Cortex of kidney (tissue), 1 donor: ENCODE measurements around the gene LY86.
"Not testable (repeated sequence)": the region's sequence is repeated elsewhere in the genome, so short reads cannot be mapped to it uniquely, and the experiment has no call there.

Experiments used
- DNase-seq: peaks from one replicate; lab custom pipeline; 2025; lab: John Stamatoyannopoulos, UW

LY86 gene

DNA sequence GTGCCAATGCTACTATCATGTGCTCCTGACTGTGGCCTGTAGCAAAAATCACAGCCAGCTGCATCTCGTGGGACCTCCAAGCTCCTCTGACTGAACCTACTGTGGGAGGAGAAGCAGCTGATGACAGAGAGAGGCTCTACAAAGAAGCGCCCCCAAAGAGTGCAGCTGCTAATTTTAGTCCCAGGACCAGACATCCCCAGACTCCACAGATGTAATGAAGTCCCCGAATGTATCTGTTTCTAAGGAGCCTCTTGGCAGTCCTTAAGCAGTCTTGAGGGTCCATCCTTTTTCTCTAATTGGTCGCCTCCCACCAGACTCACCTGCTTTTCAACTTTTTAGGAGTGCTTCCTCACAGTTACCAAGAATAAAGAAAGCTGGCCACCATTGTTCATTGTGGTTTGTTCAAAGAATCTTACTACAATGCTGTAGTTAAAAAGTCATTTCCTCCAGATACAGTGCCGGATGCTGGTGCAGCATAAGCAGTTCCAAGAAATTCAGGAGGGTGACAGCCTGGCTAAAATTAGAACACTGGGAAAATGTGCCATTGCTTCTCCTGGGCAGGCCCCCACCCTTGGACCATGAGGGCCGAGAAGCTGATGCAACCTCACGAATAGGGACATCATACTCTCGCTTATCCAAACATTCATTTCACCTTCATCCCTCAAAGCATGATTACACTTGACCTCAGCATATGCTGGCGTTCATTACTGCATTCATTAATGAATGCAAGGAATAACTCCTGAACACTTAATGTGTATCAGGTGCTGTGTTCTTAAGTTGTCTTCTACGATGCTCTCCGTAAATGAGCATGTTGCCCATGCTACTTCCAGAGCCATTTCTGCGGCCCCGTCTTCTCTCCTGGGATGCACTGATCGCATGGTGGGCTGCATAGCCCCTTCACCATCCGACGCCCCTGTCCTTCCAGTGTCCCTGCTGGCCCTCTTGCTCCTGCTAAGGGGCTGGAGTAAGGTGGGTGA is 66.4 kb downstream of the LY86 start:
- no peak for DNase-seq

DNA sequence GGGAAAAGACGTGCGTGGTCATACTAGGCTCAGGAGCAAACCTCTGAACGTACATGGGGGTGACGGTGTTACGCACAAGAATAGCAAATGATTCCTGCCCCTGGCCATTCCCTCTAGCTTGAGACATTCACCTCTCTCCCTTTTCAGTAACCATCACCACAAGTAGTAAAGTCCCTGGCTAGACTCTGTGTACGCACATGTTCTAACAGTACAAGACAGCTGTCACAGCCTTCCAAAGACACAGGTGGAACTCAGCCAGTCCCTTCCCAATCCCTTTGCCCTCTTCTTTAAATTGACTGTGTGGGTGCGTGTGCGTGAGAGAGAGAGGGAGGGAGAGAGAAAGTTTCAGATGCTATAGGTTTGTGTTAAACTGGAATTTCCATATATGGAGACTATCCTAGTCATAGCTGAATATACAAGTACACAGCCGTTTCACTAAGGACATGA is 67.3 kb downstream of the LY86 start:
- DNase-seq = no peak

DNA sequence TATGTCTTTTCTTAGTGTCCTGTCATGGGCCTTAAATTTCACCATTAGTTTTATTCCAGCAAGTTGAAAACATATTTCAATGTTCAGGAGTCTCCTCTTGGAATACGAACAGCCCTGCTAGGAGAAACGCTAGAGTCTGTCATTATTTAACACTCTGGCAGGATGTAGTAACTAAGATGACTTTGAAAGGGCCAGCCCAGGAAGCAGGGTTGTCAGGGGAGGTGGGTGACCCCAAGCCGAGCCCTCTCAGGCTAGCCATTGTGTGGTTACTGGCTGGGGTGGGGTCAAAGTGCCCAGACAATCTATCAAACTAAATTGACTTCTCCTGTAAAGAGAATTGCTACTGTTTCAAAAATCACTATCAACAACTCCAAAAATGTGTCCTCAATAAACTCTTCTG is 67.8 kb downstream of the LY86 start:
- DNase-seq = no peak

DNA sequence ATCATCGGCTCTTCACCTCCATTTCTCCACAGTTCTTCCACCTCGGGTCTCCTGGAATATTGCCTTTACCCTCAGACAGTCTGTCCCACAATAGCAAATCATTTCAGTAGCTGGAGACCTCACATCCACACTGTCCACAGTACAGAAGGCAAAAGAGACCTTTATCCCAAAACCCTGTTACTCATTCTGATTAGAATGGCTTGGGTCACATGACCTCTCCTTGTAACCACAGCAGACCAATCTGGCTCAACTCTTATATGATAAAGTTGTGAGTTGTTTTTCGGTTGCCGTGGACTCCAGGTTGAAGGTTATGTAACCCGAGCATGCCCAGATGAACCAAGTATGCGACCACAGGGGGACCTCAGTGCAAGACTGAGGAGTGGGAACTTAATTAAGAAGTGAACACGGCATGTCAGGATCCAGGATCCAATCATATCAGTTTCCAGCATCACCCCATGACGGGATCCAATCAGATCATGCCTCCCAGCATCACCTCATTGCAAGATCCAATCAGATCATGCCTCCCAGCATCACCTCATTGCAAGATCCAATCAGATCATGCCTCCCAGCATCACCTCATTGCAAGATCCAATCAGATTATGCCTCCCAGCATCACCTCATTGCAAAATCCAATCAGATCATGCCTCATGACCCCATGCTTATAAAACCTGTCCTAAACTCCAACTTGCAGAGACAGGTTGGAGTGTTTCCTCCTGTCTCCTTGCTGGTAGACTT is 68.7 kb downstream of the LY86 start:
- no peak for DNase-seq

DNA sequence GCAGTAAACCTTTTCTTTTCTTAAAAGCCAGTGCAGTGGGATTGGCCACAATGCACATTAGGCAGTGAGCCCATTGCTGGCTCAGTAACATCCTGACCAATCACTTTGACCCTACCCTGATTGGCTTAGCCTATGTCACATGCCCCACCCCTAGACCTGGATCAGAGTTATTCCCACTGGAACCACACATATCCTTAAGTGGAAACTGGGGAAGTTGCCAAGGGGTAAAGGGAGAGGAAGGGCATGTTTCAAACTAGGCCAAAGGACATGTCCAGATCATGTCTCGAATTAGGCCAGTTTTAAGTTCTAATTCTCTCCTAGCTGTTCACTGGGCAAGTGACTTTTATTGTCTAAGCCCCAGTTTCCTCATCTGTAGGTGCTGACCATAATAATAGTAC is 69.3 kb downstream of the LY86 start:
- no peak for DNase-seq

DNA sequence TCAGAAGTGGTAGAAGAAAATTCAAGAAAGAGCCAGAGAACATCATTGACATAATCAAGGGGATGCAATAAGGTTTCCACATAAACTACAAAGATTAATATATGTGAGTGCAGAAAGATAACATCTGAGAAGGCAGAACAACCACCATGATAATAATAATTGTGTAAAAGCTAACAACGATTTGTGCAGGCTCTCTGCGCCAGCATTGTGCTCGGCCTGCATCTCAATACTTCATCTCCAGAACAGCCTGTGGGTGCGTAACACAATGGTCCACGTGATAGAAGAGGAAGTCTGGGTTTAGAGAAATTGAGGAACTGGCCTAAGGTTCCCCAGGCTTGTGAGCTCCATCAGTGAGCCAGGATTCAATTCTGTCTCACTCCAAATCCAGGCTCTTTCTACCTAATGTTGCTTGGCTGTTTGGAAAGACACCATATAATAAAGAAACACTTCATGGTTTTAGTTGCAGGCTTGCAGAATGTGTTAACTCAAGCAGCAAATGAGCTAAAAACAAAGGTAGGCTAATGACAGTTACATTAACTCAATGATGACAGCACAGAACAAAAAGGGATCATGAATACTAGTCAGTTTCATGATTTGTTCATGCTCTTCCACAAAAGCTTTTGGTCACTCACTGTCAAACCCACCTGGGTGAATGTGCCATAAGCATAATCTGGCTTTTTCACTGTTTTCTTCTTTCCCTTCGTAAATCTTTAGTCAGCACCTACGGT is 71.2 kb downstream of the LY86 start:
- no peak for DNase-seq

DNA sequence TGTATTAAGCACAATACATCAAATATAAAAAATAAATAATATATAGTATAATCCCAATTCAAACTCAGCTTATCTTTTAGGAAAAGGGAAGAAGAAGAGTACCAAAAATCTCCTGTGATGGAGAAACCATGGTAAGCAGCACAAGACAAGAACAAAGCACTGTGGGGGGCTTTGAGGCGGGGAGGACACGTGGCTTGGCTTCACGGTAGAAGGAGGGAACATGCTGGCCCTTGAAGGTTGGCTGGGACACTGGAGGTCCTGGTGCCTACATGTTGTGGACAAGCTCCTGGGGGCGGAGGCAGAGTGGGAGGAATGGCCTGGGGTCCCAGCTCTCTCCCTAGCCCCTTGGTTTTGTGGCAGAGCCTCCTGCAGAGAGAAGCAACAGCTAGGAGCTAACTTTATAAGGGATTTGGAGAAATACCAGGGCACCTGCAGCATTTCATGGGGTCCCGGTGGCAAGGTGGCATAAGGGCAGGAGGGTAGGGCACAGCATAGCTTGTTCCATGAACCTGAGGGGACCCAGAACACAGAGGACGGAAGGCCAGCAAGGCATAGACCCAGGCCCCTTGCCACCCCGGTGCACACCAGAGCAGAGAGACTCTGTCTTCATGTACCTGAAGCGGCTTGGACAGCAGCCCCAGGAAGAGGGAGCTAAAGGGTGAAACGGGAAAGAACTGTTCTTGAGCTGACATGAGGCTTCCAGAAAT is 72.0 kb downstream of the LY86 start:
- DNase-seq = no peak

DNA sequence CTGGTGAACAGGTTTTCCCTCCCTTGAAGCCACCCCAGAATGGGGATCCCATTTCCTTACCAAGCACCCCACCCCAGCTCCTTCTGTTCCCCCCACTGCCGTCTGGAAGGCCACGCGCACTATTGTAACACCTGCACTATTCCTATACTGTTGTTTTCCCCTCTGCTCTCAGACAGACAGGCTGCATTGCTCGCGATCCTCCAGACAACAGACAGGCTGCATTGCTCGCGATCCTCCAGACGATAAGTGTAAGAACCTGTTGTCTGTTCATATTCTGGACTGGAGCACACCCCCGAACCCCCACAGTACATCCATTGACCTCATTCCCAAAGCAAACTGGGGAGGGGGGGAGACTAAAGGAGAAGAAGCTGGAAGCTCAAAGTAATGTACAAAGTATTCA is 72.7 kb downstream of the LY86 start:
- DNase-seq = no peak

DNA sequence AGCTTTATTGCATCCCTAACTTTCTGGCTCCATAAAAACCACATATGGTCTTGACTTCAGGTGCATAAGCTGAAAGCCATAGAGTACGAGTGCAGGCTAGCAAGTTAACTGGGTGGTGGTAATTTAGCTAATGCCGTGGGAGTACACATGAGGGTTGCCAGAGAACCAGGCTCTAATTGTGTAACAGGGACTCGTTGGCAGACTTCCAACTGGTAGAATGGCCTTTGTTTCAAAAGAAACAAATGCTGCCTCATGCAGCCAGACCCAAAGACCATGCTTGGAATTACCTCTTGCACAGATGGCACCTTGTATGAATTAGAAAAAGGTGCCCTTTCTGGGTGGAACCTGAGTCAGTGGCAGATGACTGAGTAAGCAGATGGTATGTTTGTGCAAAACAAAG is 73.2 kb downstream of the LY86 start:
- no peak for DNase-seq

DNA sequence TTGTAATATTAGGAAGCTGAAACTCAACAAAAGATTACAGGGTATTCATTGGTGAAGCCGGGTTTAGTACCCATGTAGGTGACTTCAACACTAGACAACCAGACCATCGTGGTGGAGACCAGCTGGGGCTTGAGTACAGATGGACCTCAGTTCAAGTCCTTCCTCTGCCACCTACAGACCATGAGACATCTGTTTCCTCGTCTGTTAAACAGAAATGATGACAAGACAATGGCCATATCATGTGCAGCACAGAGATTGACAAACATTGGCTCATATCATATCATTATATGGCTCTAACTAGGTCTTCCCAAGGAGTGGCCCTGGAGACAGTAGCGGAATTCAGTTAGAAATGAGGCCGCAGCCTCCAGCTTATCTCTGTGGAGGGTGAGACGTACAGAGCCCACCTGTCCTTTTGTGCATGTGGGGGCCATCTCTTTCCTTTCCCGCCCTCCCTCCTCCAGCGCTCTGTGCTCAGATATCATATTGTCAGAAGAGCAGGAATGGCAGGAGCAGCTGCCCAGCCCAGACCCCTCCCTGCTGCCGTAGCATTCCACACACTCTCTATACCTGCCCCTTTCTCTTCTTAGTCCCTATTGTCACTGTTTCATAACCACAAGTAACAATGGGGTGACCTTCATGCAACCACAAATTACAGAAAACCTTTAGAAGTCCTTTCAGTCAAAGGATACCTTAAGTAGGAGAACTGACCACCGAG is 75.1 kb downstream of the LY86 start:
- no peak for DNase-seq

DNA sequence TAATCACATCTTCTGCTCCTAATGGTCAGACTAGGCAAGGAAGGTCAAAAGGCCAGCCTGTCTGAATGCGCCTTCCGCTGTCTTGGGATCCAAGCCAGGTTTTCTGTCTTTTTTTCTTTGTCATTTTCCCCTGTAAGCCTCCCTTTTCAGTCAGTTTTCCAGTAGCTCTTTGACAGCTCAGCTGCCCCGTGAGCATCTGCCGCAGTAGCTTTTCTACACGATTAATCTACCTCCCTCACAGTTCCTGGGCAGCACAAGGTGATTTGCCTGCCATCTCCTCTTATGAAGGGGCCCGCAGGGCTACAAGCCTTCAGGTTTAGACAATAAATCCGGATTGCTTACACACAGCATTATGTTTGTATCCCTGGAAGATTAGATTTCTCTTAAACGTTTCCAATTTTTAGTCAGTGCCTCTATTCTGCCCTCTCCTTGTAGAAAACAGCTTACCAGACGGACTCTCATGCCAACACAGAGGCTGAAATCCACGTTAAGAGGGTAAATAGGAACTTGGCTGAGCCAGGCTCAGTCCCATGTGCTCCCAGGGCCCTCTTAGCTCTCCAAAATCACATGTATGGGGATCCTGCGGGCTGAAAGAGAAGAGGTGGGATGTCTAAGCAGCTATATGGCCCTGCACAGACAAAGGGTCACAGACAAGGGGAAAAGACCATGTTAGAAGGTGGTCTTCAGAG is 77.2 kb downstream of the LY86 start:
- no peak for DNase-seq

DNA sequence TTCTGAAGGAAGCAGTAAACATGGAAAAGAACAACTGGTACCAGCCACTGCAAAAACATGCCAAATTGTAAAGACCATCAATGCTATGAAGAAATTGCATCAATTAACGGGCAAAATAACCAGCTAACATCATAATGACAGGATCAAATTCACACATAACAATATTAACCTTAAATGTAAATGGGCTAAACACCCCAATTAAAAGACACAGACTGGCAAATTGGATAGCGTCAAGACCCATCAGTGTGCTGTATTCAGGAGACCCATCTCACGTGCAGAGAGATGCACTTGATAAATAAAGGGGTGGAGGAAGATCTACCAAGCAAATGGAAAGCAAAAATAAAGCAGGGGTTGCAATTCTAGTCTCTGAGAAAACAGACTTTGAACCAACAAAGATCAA is 81.6 kb downstream of the LY86 start:
- not testable (repeated sequence) for DNase-seq

DNA sequence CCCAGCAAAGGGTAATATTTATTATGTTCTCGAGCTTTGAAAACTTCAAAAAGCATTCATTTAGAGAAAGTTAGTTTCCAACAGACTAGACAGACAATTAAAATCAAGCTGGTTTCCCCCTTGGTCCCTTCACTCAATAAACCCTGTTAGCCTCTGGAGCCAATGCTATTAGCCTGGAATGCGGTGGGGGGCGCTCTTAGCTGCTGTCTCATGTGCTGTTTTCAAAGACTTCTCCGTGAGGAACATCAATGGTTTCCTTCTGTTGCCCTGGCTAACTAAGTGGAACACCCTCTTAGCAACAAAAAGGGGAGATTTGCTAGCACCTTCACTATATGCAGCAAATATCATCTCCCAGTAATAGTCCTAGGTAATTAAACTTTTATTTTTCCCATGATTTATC is 86.4 kb downstream of the LY86 start:
- DNase-seq = no peak

DNA sequence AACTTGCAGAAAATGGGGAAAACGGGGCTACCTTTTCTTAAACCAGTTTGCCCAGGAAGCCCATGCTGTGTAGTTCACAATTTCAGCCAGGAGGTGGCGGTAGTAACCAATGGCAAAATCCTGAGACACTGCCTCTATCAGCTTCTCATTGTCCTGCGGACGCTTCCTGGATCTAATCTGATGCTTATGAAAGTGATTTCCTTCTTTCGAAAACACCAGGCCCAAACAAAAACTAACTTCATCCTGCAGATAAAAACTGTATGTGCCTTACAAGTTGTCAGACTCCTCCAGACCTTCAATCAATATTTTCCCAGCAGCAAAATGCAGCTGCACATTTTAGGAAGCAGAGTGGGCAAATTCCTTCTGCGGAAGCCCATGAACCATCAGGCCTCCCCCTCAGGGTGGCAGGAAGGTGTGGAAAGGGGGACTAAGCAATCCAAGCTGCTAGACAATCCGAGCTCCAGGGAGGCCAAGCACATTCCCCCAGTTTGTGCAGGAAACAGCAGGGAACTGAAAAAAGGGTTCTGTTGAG is 88.5 kb downstream of the LY86 start:
- DNase-seq = no peak

DNA sequence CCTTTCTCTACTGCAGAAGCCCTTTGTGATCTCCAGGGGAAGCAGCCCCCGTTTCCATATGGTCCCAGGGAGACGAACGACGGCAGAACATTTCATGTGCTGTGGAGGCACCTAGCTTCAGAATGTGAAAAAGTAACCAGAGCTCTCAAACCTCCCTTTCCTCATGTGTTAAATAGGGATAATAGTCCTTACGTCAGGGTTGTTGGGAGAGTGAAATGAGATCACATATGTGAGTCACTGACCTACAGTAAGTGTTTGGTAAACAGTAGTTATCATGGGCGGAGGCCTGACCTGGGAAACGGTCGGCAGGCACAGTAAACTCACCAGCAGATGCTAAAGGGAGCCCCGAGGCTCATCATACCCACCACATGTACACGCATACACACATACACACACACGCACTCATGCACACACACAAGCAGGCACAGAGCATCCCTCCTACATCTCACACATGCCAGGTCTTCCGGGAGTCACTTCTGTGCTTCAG is 89.7 kb downstream of the LY86 start:
- no peak for DNase-seq

DNA sequence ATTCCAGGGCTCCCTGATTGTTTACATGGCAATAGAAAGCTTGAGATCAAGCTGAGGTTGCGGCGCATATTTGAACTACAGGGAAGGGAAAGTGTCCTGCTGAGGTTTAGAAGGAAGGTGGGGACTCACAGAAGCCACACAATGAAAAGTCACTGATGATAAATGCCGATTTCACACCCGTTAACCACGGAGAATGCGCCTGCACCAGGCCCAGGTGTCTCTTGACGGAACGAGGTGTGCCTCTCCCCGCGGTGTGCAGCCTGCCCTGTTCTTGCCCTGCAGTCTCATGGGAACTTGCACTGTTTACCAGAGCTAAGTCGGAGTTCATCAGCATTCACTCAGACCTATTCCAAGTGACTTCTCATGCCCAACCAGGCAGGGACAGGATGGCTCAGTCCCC is 90.3 kb downstream of the LY86 start:
- DNase-seq = no peak

DNA sequence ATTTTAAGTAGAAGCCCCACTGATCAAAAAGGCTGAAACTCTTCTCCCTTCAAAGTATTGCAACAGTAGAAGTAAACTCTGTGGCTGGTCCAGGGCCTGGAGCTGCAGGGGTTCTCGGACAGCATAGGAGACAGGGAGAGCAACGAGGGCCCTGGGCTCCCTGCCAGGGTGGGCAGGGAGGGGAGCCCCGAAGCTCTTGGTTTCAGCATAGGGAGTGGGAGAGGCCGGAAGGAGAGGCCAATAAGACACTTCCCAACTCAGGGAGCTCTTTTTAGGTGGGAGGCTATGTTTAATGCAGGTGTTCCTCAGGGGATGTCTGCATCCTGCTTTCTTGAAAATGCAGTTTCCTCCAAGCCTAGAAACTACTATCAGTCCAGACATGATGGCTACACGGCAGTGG is 91.1 kb downstream of the LY86 start:
- no peak for DNase-seq

DNA sequence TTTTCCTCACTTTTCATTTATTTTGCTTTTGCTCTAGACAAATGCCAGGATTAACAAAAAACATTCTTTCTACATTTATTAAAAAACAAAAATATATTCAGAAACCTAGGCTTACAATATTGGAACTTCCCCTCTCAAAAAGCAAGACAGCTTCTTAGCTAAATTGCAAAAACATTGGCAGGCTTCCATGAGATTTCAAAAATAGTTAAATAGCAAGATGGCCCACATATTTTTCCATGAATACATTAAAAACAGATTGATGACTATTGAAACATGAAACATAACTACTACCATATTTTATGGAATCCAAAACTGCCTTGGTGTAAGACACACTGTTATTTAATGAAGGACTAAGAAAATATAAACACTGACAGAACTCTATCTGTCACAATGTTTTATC is 92.0 kb downstream of the LY86 start:
- DNase-seq = no peak

DNA sequence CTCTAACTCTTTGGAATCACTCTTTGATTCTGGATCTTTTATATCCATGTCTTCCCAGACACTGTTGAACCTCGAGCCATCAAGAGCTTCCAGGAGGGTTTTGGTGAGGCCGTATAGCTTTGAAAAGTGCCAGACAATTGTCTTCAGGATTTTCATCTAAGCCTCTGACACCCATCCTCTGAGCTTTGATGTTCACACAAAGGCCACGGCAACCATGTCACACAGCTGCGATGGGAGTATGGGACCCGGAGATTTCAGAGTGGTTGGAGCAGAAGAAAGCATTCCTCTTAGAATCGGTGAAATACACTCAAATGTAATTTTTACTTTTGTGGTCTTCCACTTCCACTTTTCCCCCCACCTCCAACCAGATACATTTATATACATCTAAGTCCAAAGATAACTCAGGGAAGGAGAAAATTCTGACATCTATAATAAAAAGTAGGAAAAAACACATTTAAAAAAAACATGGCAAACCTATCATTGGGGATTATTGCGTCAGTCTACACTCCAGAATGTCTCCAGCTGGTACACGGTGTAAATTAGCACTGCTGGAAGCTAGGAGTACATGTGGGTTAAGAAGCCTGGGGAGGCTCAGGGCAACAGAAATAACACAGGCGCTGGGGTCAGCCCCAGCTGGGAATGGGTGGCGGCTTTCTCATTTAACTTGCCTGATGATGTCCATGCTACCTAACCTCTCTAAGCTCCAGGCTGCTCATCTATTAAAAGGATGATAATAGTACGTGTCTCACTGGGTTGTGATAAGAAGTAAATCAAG is 92.7 kb downstream of the LY86 start:
- no peak for DNase-seq
